Measurements from ENCODE around the gene CTBP1. TPM values are rescaled to one million over a fixed set of nuclear protein-coding genes. Genes with fewer than 3 reads are reported as not detected.

CTBP1 gene
- total and polyA plus RNA-seq, 4 donors, result 121 to 204 (median 138) TPM

- Histone ChIP-seq H3K36me3 (ENCODE audit: control insufficient read depth in 4 of 4, insufficient read depth in 4 of 4, low read length in 4 of 4) (peaks cover 0 to 60% (median 28%) of the 10 kb centered on the region in 4 donors), H3K27me3 (ENCODE audit: control insufficient read depth in 3 of 3, insufficient read depth in 3 of 3, low read length in 2 of 3) (no peaks in the 10 kb centered on the region), H3K9ac (ENCODE audit: insufficient read depth in 1 of 2, low read length in 2 of 2) (no peak overlapping the region), H3K27ac (ENCODE audit: low read depth in 1 of 2, low read length in 1 of 2) (no peak overlapping the region), H3K9me3 (ENCODE audit: control insufficient read depth in 4 of 4, insufficient read depth in 3 of 4, low read length in 3 of 4) (no peaks in the 10 kb centered on the region), H3K4me3 (no peak overlapping the region), H3K4me1 (ENCODE audit: control insufficient read depth in 5 of 5, insufficient read depth in 5 of 5, low read length in 5 of 5) (peaks cover 2 to 60% (median 14%) of the 10 kb centered on the region in 5 donors)
- TF ChIP-seq CTCF (IDR thresholded peaks at IDR 0.05; ENCODE audit: control extremely low read depth, extremely low read depth), result no peak
- WGBS, 2 donors, result 88 to 92% methylated on average over 31 of the region's 31 CpGs
- DNase-seq (no peak), ATAC-seq (ENCODE audit: insufficient read depth, low FRiP score) (no peak)
Observed at GRCh38 chr4:1215141-1216075, 33.5 kb downstream of the CTBP1 start.

- peak overlapping the region in 1 of 2 donors; percentile 12 for H3K27ac ChIP-seq (ENCODE audit: low read depth in 1 of 2, low read length in 1 of 2)
- ATAC-seq (ENCODE audit: insufficient read depth, low FRiP score) (no peak), DNase-seq (no peak)
- H3K9ac ChIP-seq (ENCODE audit: insufficient read depth in 1 of 2, low read length in 2 of 2), result no peak overlapping the region
- H3K4me1 ChIP-seq (ENCODE audit: control insufficient read depth in 5 of 5, insufficient read depth in 5 of 5, low read length in 5 of 5), result peaks cover 10 to 66% (median 17%) of the 10 kb centered on the region in 5 donors
- no peak overlapping the region for H3K4me3 ChIP-seq
- no peaks in the 10 kb centered on the region for H3K9me3 ChIP-seq (ENCODE audit: control insufficient read depth in 4 of 4, insufficient read depth in 3 of 4, low read length in 3 of 4)
- no peak for TF ChIP-seq CTCF (IDR thresholded peaks at IDR 0.05; ENCODE audit: control extremely low read depth, extremely low read depth)
- 94% methylated on average over 48 of the region's 48 CpGs for WGBS, 2 donors
- peaks cover 0 to 60% (median 28%) of the 10 kb centered on the region in 4 donors for H3K36me3 ChIP-seq (ENCODE audit: control insufficient read depth in 4 of 4, insufficient read depth in 4 of 4, low read length in 4 of 4)
- no peaks in the 10 kb centered on the region for H3K27me3 ChIP-seq (ENCODE audit: control insufficient read depth in 3 of 3, insufficient read depth in 3 of 3, low read length in 2 of 3)
Observed at GRCh38 chr4:1214101-1215095, 34.5 kb downstream of the CTBP1 start.

GRCh38 chr4:1213336-1213995, 35.5 kb downstream of the CTBP1 start:
- no peak for DNase-seq
- no peaks in the 10 kb centered on the region for H3K27me3 ChIP-seq (ENCODE audit: control insufficient read depth in 3 of 3, insufficient read depth in 3 of 3, low read length in 2 of 3)
- H3K27ac ChIP-seq (ENCODE audit: low read depth in 1 of 2, low read length in 1 of 2), result no peak overlapping the region
- no peak overlapping the region for H3K4me3 ChIP-seq
- no peak for TF ChIP-seq CTCF (IDR thresholded peaks at IDR 0.05; ENCODE audit: control extremely low read depth, extremely low read depth)
- no peak overlapping the region for H3K9ac ChIP-seq (ENCODE audit: insufficient read depth in 1 of 2, low read length in 2 of 2)
- ATAC-seq (ENCODE audit: insufficient read depth, low FRiP score), result no peak
- H3K9me3 ChIP-seq (ENCODE audit: control insufficient read depth in 4 of 4, insufficient read depth in 3 of 4, low read length in 3 of 4), result no peaks in the 10 kb centered on the region
- peaks cover 10 to 66% (median 21%) of the 10 kb centered on the region in 5 donors for H3K4me1 ChIP-seq (ENCODE audit: control insufficient read depth in 5 of 5, insufficient read depth in 5 of 5, low read length in 5 of 5)
- 91 to 95% methylated on average over 17 to 20 of the region's 20 CpGs for WGBS, 2 donors
- peaks cover 0 to 62% (median 28%) of the 10 kb centered on the region in 4 donors for H3K36me3 ChIP-seq (ENCODE audit: control insufficient read depth in 4 of 4, insufficient read depth in 4 of 4, low read length in 4 of 4)
